H54 (cell line): ENCODE measurements around the gene GHR.
"Not testable (repeated sequence)": the region's sequence is repeated elsewhere in the genome, so short reads cannot be mapped to it uniquely, and the experiment has no call there.

ENCODE experiments used
- DNase-seq: peaks from one replicate; pipeline ENCODE4 v3.0.0; 2011; ENCODE audit warnings: low spot score, mixed read lengths; ENCODE audit not compliant: insufficient read length
- FAIRE-seq: peaks from 3 replicates; lab custom pipeline; 2011; peaks lifted over from hg19 to GRCh38; lab: Jason Lieb, UNC
- POLR2A ChIP-seq: IDR thresholded peaks from 2 replicates; pipeline ENCODE4 v1.6.1; 2011; ENCODE audit warnings: low read depth, mild to moderate bottlenecking, low read length

GHR gene

GRCh38 chr5:42703238-42703637 is 280.0 kb downstream of the GHR start:
- DNase-seq (no peak), FAIRE-seq (no peak)
- no peak for TF ChIP-seq POLR2A

GRCh38 chr5:42715785-42716184 is 292.5 kb downstream of the GHR start:
- FAIRE-seq (peak; percentile 50), DNase-seq (no peak)
- no peak for TF ChIP-seq POLR2A

- FAIRE-seq: peak; percentile 93
- DNase-seq: no peak
- no peak for TF ChIP-seq POLR2A
These were observed 295.4 kb downstream of the GHR start for GRCh38 chr5:42718591-42718990.

- DNase-seq (no peak), FAIRE-seq (no peak)
- TF ChIP-seq POLR2A: no peak
These were observed 295.8 kb downstream of the GHR start for GRCh38 chr5:42719034-42719433.

- no peak for TF ChIP-seq POLR2A
- DNase-seq: no peak
- no peak for FAIRE-seq
These were observed 297.0 kb downstream of the GHR start for GRCh38 chr5:42720251-42720650.

- FAIRE-seq: no peak
- DNase-seq: no peak
- TF ChIP-seq POLR2A: no peak
These were observed 298.2 kb downstream of the GHR start for GRCh38 chr5:42721484-42721883.

- not testable (repeated sequence) for DNase-seq, FAIRE-seq
These were observed 311.4 kb downstream of the GHR start for GRCh38 chr5:42734531-42735058.

- no peak for TF ChIP-seq POLR2A
- no peak for DNase-seq
- FAIRE-seq: no peak
These were observed 317.7 kb downstream of the GHR start for GRCh38 chr5:42740920-42741319.

- no peak for TF ChIP-seq POLR2A
- DNase-seq: no peak
- FAIRE-seq: no peak
These were observed 322.2 kb downstream of the GHR start for GRCh38 chr5:42745426-42745825.

- TF ChIP-seq POLR2A: no peak
- DNase-seq (no peak), FAIRE-seq (no peak)
These were observed 322.6 kb downstream of the GHR start for GRCh38 chr5:42745856-42746255.

GRCh38 chr5:42749020-42749419 is 325.8 kb downstream of the GHR start:
- DNase-seq: no peak
- TF ChIP-seq POLR2A: no peak
- no peak for FAIRE-seq

- no peak for TF ChIP-seq POLR2A
- FAIRE-seq (no peak), DNase-seq (no peak)
These were observed 327.3 kb downstream of the GHR start for GRCh38 chr5:42750507-42750906.

- DNase-seq (no peak), FAIRE-seq (no peak)
- no peak for TF ChIP-seq POLR2A
These were observed 327.8 kb downstream of the GHR start for GRCh38 chr5:42751044-42751443.

GRCh38 chr5:42753099-42753498 is 329.9 kb downstream of the GHR start:
- FAIRE-seq (no peak), DNase-seq (no peak)
- TF ChIP-seq POLR2A: no peak

- DNase-seq: no peak
- FAIRE-seq: no peak
- no peak for TF ChIP-seq POLR2A
These were observed 333.7 kb downstream of the GHR start, which contains the start of gene CCDC152 for GRCh38 chr5:42756606-42757601. Gene CCDC152 (plus strand): TSS chr5:42756818. CDS start chr5:42759122, 2,304 bp downstream.

GRCh38 chr5:42759456-42759855 is 336.2 kb downstream of the GHR start:
- TF ChIP-seq POLR2A: no peak
- DNase-seq (no peak), FAIRE-seq (no peak)
